PFSK-1 (cell line): ENCODE results near the gene BRAT1.

Source experiments
- FOXP2 ChIP-seq: optimal IDR thresholded peaks from 2 replicates; pipeline ENCODE3; 2011; ENCODE audit warnings: borderline replicate concordance, control low read depth, inconsistent platforms; ENCODE audit not compliant: insufficient read depth; ENCODE audit errors: extremely low read length, extremely low read depth
- POLR2AphosphoS5 ChIP-seq: IDR thresholded peaks from 2 replicates; pipeline ENCODE4 v1.6.1; 2012; ENCODE audit warnings: low read depth, mild to moderate bottlenecking, control low read depth, low read length, moderate library complexity
- REST ChIP-seq, 2 experiments: IDR thresholded peaks; 2 replicates each; pipeline versions ENCODE4 v1.6.1 to v1.8.0; 2011 to 2012; ENCODE audit warnings: low read depth in 2 of 2, low read length in 2 of 2, control low read depth in 1 of 2, inconsistent platforms in 1 of 2, mild to moderate bottlenecking in 1 of 2, moderate library complexity in 1 of 2; ENCODE audit not compliant: insufficient read depth in 1 of 2
- SIN3A ChIP-seq: IDR thresholded peaks from 2 replicates; pipeline ENCODE4 v1.6.1; 2012; ENCODE audit warnings: mild to moderate bottlenecking, low read length, moderate library complexity, borderline replicate concordance; ENCODE audit not compliant: insufficient read depth
- TAF1 ChIP-seq: IDR thresholded peaks from 2 replicates; pipeline ENCODE4 v1.6.1; 2012; ENCODE audit warnings: low read length, control low read depth, borderline replicate concordance; ENCODE audit not compliant: insufficient read depth

Gene BRAT1

GRCh38 chr7:2507917-2508306 is 47.4 kb downstream of the BRAT1 start:
- TF ChIP-seq FOXP2 (no peak), TAF1 (no peak), REST (IDR thresholded peaks at IDR 0.05; ENCODE audit: insufficient read depth in 1 of 2, low read depth in 2 of 2, low read length in 2 of 2) (no peak), POLR2AphosphoS5 (no peak), SIN3A (no peak)

DNA sequence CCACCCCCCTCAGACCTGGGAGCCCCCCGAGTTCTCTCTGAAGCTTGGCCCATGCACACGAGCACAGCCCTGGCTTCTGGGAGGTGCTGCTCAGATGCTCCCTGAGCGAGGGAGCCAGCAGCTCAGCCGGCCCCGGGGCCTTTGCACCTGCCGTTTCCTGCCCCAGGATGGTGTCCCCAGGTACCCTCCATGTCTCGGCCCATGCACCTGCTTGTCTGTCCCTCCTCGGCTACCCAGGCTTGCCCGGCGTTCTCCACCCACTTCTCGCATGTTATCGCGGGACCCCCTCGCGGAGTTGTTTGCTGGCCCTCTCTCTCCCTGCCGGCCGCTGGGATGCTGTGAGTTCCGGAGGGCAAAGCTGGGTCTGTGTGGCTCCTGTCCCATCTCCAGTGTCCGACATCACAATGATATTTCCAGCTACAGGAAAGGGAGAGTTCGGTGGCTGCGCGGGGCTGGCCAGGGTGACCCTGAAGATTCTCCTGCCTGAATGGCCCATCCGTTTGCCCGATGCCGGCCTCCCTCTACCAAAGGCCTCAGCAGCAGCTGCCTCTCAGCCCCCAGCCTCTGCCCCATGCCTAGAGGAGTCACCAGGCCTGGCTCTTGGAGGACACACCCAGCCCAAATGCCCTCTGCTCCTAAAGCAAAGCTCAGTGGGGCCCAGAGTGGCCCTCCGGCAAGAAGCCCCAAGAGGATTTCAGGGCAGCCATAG is 48.0 kb downstream of the BRAT1 start:
- TF ChIP-seq FOXP2 (no peak), SIN3A (no peak), TAF1 (no peak), POLR2AphosphoS5 (no peak), REST (IDR thresholded peaks at IDR 0.05; ENCODE audit: insufficient read depth in 1 of 2, low read depth in 2 of 2, low read length in 2 of 2) (no peak)

GRCh38 chr7:2505401-2505800 is 49.9 kb downstream of the BRAT1 start:
- TF ChIP-seq FOXP2 (no peak), POLR2AphosphoS5 (no peak), REST (IDR thresholded peaks at IDR 0.05; ENCODE audit: insufficient read depth in 1 of 2, low read depth in 2 of 2, low read length in 2 of 2) (no peak), SIN3A (no peak), TAF1 (no peak)

DNA sequence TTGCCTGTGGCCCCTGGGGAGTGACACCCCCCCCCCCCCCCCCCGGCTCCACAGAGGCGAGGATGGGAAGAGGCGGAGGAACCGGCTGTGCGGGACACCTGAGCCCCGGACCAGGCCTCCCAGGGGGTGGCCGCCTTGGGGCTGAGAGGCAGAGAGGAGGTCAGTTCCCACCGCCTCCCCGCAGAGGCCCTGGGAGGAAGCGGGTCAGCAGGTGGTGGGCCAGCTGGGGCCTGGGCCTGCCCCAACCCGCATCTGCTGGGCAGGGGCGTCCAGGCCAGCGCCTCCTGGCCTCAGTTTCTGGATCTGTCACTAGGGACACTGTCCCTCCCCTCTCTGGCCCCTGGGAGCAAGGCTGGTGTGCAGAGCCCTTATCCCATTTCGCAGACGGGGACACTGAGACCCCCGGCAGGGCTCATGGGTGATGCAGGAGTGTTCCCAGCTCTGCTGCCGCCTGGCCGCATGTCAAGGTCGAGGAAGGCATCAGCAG is 50.4 kb downstream of the BRAT1 start:
- no peak for TF ChIP-seq TAF1
- no peak for TF ChIP-seq SIN3A
- no peak for TF ChIP-seq FOXP2
- no peak for TF ChIP-seq REST (IDR thresholded peaks at IDR 0.05; ENCODE audit: insufficient read depth in 1 of 2, low read depth in 2 of 2, low read length in 2 of 2)
- no peak for TF ChIP-seq POLR2AphosphoS5
